PFSK-1 (cell line): ENCODE results near the gene MRPL55.

Experiments used
- POLR2AphosphoS5 ChIP-seq: IDR thresholded peaks from 2 replicates; pipeline ENCODE4 v1.6.1; 2012; ENCODE audit warnings: low read depth, mild to moderate bottlenecking, control low read depth, low read length, moderate library complexity
- REST ChIP-seq, 2 experiments: IDR thresholded peaks; 2 replicates each; pipeline versions ENCODE4 v1.6.1 to v1.8.0; 2011 to 2012; ENCODE audit warnings: low read depth in 2 of 2, low read length in 2 of 2, control low read depth in 1 of 2, inconsistent platforms in 1 of 2, mild to moderate bottlenecking in 1 of 2, moderate library complexity in 1 of 2; ENCODE audit not compliant: insufficient read depth in 1 of 2
- SIN3A ChIP-seq: IDR thresholded peaks from 2 replicates; pipeline ENCODE4 v1.6.1; 2012; ENCODE audit warnings: mild to moderate bottlenecking, low read length, moderate library complexity, borderline replicate concordance; ENCODE audit not compliant: insufficient read depth

- TF ChIP-seq POLR2AphosphoS5: no peak; the same call in none of the 2 replicates
- TF ChIP-seq REST (IDR thresholded peaks at IDR 0.05; ENCODE audit: insufficient read depth in 1 of 2, low read depth in 2 of 2, low read length in 2 of 2): no peak
- no peak for TF ChIP-seq SIN3A
These were observed 8.1 kb downstream of the MRPL55 start for GRCh38 chr1:228100822-228101613.
